Upper lobe of left lung (tissue), 6 donors: Measurements from ENCODE around the gene MFSD12. TPM values are rescaled to one million over a fixed set of nuclear protein-coding genes. Genes with fewer than 3 reads are reported as not detected.
"Not testable (repeated sequence)": the region's sequence is repeated elsewhere in the genome, so short reads cannot be mapped to it uniquely, and the experiment has no call there.

Experiments used
- ATAC-seq, 2 donors: fragments of 200-7000 bp; cut with Tn5 transposase; one replicate each; pipeline ENCODE4 v1.9.1; 2022; ENCODE audit warnings: mild to moderate bottlenecking in 2 of 2, moderate library complexity in 2 of 2; ENCODE audit not compliant: low FRiP score in 2 of 2
- DNase-seq, 2 donors: peaks; one replicate each; pipeline ENCODE4 v3.0.0-alpha.2; 2019 to 2020
- H3K27ac ChIP-seq, 4 donors: fragments of 200-600 bp; sonication (generic); one replicate each; pipeline ENCODE4 v1.5.1; 2016 to 2019
- H3K27me3 ChIP-seq, 4 donors: fragments of 200-600 bp; sonication (generic); one replicate each; pipeline ENCODE4 v1.5.1; 2017 to 2019
- H3K36me3 ChIP-seq, 4 donors: fragments of 200-600 bp; sonication (generic); one replicate each; pipeline ENCODE4 v1.5.1; 2016 to 2019
- H3K4me1 ChIP-seq, 4 donors: fragments of 200-600 bp; sonication (generic); one replicate each; pipeline ENCODE4 v1.5.1; 2018 to 2019
- H3K4me3 ChIP-seq, 4 donors: fragments of 200-600 bp; sonication (generic); one replicate each; pipeline ENCODE4 v1.5.1; 2017 to 2019; ENCODE audit warnings: mild to moderate bottlenecking in 2 of 4, moderate library complexity in 1 of 4
- H3K9me3 ChIP-seq, 4 donors: fragments of 200-600 bp; sonication (generic); one replicate each; pipeline ENCODE4 v1.5.1; 2018 to 2019
- CTCF ChIP-seq, 6 experiments: fragments of 450-650 bp in 4 of 6; fragments of 200-600 bp in 2 of 6; sonication (generic) in 2 of 6; IDR thresholded peaks; one replicate each; pipeline ENCODE4 v1.5.1; 2016 to 2019; ENCODE audit warnings: antibody characterized with exemption in 6 of 6
- EP300 ChIP-seq, 4 donors: sonication (generic); formaldehyde crosslinking; IDR thresholded peaks; one replicate each; pipeline ENCODE4 v1.5.1; 2017; ENCODE audit warnings: antibody characterized with exemption in 4 of 4, control low read depth in 2 of 4
- POLR2A ChIP-seq, 4 donors: fragments of 450-650 bp; IDR thresholded peaks; one replicate each; pipeline ENCODE4 v1.5.1; 2016 to 2017; ENCODE audit warnings: antibody characterized with exemption in 4 of 4, mild to moderate bottlenecking in 2 of 4
- POLR2AphosphoS5 ChIP-seq, 2 donors: sonication (generic); formaldehyde crosslinking; IDR thresholded peaks; one replicate each; pipeline ENCODE4 v1.5.1; 2017; ENCODE audit warnings: antibody characterized with exemption in 2 of 2
- WGBS, 2 donors: methylation state at CpG; one replicate each; pipeline ENCODE4 v1.1.5; 2017 to 2018; 5-methylcytosine and 5-hydroxymethylcytosine counted together
- total RNA-seq, 6 donors: library from RNA; depleted of rRNA in 4 of 6; stranded (reverse); fragments of >200 nt in 4 of 6; gene quantifications; one replicate each; pipeline versions ENCODE4 v1.1.0 to v1.2.1, GENCODE V29; 2016 to 2021
- donor health status: DM: no; HTN: no; CAD: no; lungs with moderate emphysema.
- donor health status: DM: no; HTN: yes; CAD: no; lungs with severe emphysema.

MFSD12 gene
- total RNA-seq, 6 donors from 2014 or later: 44.2 to 178 (median 96.0) TPM

GRCh38 chr19:3572855-3573161, 15.4 kb upstream of the MFSD12 start, which contains the start of gene HMG20B:
TSS of gene HMG20B (plus strand) at chr19:3572944. CDS start at chr19:3573310, 366 bp downstream.
- no peak for DNase-seq
- WGBS, 2 donors: no CpG with 5 or more reads among the region's 30 CpGs
- peaks cover 0 to 9% (median 0%) of the 10 kb centered on the region in 4 donors for H3K36me3 ChIP-seq
- TF ChIP-seq POLR2A (IDR thresholded peaks at IDR 0.05): peak in 1 of 4 donors; percentile 31
- no peak for TF ChIP-seq EP300 (IDR thresholded peaks at IDR 0.05)
- H3K27ac ChIP-seq: peak within 1 kb of the TSS; percentile 80 to 92 (median 82)
- H3K4me3 ChIP-seq: peak within 1 kb of the TSS; percentile 85 to 92 (median 88)
- H3K9me3 ChIP-seq: no peaks in the 10 kb centered on the region
- H3K27me3 ChIP-seq: no peaks in the 10 kb centered on the region
- H3K4me1 ChIP-seq: peaks cover 15 to 33% (median 25%) of the 10 kb centered on the region in 4 donors
- no peak for ATAC-seq

DNA sequence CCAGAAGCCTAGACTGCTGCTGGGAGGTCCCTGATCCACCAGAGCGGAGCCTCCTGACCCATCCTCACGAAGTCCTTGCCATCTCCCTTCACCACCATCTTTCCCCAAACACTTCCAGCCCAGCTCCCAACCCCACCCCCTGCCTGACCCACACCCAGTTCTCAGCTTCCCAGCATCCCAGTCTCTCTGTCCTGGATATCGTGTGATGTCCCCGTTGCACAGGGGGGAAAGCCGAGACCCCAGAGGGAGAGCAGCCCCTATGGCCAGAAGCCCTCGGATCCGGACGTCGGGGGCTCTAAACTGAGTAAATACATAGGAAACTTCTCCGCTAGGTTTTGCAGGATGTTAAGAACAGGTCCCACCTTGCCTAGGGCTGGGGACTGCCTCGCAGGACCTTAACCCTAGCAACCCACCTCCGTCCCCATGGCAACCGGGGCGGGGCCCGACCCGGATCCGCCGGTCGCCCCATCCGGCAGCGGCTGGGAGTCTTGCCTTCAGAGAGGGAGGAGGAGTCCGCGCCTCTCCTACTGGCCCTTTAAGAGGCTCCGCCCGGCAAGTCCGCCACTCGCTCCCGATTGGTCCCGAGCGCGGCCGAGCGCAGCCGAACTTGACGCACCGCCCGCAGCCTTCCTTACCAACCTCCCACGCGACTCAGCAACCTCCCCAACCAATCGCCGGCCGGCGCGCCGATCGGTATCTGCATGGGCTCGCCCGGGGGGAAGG, 14.9 kb upstream of the MFSD12 start:
- Histone ChIP-seq H3K27ac (peak overlapping the region in 2 of 4 donors; percentile 84 to 92), H3K9me3 (no peaks in the 10 kb centered on the region), H3K27me3 (no peaks in the 10 kb centered on the region), H3K36me3 (peaks cover 0 to 8% (median 0%) of the 10 kb centered on the region in 4 donors), H3K4me3 (peak overlapping the region; percentile 26 to 92 (median 88)), H3K4me1 (peaks cover 15 to 33% (median 25%) of the 10 kb centered on the region in 4 donors)
- DNase-seq: peak; percentile 100
- 4 to 6% methylated on average over 10 to 27 of the region's 48 CpGs for WGBS, 2 donors
- ATAC-seq: peak; percentile 97 to 99
- TF ChIP-seq CTCF (IDR thresholded peaks at IDR 0.05) (no peak), POLR2A (IDR thresholded peaks at IDR 0.05) (no peak), POLR2AphosphoS5 (IDR thresholded peaks at IDR 0.05) (peak in 1 of 2 donors; percentile 43), EP300 (IDR thresholded peaks at IDR 0.05) (no peak)

- no peak overlapping the region for H3K4me3 ChIP-seq
- H3K36me3 ChIP-seq: peaks cover 0 to 8% (median 0%) of the 10 kb centered on the region in 4 donors
- H3K27ac ChIP-seq: no peak overlapping the region
- 79 to 88% methylated on average over 7 of the region's 7 CpGs for WGBS, 2 donors
- ATAC-seq (no peak), DNase-seq (no peak)
- peaks cover 6 to 23% (median 16%) of the 10 kb centered on the region in 4 donors for H3K4me1 ChIP-seq
- no peaks in the 10 kb centered on the region for H3K27me3 ChIP-seq
- no peak for TF ChIP-seq POLR2A (IDR thresholded peaks at IDR 0.05)
- no peak for TF ChIP-seq EP300 (IDR thresholded peaks at IDR 0.05)
- TF ChIP-seq CTCF (IDR thresholded peaks at IDR 0.05): no peak
- no peak for TF ChIP-seq POLR2AphosphoS5 (IDR thresholded peaks at IDR 0.05)
- H3K9me3 ChIP-seq: no peaks in the 10 kb centered on the region
These were observed 13.2 kb upstream of the MFSD12 start for GRCh38 chr19:3570606-3571011.

GRCh38 chr19:3570042-3570441, 12.7 kb upstream of the MFSD12 start:
- H3K4me1 ChIP-seq: peaks cover 6 to 23% (median 16%) of the 10 kb centered on the region in 4 donors
- not testable (repeated sequence) for H3K27me3 ChIP-seq, ATAC-seq, H3K4me3 ChIP-seq, H3K27ac ChIP-seq, H3K36me3 ChIP-seq, H3K9me3 ChIP-seq, DNase-seq
- 87 to 89% methylated on average over 11 of the region's 11 CpGs for WGBS, 2 donors

DNA sequence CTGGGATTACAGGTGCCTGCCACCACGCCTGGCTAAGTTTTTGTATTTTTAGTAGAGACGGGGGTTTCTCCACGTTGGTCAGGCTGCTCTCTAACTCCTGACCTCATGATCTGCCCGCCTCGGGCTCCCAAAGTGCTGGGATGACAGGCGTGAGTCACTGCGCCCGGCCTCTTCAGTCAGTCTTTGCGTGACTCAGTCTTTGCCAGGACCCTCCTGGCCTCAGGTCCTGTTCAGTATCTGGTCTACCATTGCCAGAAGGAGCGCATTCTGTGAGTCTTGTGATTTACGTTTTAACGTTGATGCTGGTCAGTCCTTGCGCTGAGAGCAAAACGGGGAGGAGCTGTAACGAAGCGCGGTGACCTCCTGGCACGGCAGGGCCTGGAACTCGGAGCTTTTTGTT, 7.8 kb upstream of the MFSD12 start:
- Histone ChIP-seq H3K27me3 (no peaks in the 10 kb centered on the region), H3K36me3 (no peaks in the 10 kb centered on the region), H3K4me3 (no peak overlapping the region), H3K4me1 (no peaks in the 10 kb centered on the region), H3K27ac (no peak overlapping the region), H3K9me3 (no peaks in the 10 kb centered on the region)
- DNase-seq (no peak), ATAC-seq (no peak)
- WGBS, 2 donors: 92 to 93% methylated on average over 17 to 19 of the region's 19 CpGs
- TF ChIP-seq EP300 (IDR thresholded peaks at IDR 0.05) (no peak), POLR2AphosphoS5 (IDR thresholded peaks at IDR 0.05) (no peak), CTCF (IDR thresholded peaks at IDR 0.05) (no peak), POLR2A (IDR thresholded peaks at IDR 0.05) (no peak)
